Fibroblast of mammary gland (primary cell): ENCODE measurements around the gene SPG11.

Experiments used
- DNase-seq: peaks from one replicate; pipeline ENCODE4 v3.0.0-alpha.2; 2010; ENCODE audit warnings: low read depth
- H3K4me3 ChIP-seq: 2 replicates; pipeline ENCODE4 v1.5.1; 2011; ENCODE audit warnings: low read depth, mild to moderate bottlenecking, low read length, moderate library complexity; ENCODE audit not compliant: control insufficient read depth
- CTCF ChIP-seq: conservative IDR thresholded peaks from 2 replicates; pipeline ENCODE4 v1.5.1; 2011; ENCODE audit warnings: low read depth, low read length, inconsistent platforms; ENCODE audit not compliant: control insufficient read depth, insufficient read depth

Gene SPG11

GRCh38 chr15:44675911-44676310 lies 12.4 kb upstream of the SPG11 start:
- no peak overlapping the region for H3K4me3 ChIP-seq
- DNase-seq = no peak
- no peak for TF ChIP-seq CTCF

DNA sequence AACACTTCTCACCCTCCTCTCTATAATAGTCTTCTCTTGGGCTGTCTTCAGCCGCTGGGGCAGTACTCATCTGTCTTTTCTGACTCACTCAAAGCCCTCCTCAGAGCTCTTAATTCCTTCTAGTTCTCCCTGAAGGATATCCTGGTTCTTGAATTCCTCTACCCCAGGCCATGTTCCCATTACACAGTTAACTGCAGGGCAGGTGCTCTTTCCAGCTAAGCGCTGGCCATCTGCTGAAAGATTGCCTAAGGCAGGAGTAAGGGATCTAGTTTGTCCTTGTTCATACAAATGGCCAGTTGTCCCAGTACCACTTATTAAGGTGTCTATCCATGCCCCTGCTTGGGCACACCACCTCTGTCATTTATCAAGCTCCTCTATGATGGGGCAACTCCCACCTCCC lies 10.2 kb upstream of the SPG11 start:
- no peak for DNase-seq
- TF ChIP-seq CTCF = no peak
- H3K4me3 ChIP-seq = no peak overlapping the region

DNA sequence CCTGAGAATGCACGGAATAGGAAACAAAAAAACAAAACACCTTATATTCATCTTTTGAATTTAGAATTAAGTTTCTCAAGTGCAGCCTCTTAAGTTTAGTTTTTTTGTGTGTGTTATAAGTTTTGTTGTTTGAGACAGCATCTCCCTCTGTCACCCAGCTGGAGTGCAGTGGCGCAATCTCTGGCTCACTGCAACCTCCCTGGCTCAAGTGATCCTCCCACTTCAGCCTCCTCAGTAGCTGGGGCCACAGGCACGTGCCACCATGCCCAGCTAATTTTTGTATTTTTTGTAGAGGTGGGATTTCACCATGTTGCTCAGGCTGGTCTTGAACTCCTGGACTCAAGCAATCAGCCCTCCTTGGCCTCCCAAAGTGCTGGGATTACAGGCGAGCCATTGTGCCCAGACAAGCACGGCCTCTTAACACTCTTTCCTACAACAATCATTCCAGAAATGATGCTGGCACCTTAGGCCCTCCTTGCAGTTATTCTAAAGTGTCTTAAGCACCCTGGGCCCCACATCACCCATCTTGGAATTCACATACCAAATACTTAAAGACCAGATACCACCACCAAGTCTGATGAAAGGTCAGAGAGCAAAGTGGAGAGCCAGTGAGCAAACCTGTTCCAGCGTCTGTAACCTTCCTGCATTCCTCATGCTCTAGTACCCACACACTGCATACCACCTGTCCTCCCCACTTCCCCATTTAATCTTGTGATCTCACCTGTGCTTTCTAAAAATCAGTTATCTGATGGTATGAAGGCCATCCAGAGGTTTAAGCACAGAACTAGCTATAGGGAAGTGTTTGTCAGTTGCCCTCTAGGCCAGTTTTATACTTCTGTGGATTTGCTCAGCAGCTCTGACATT lies 6.9 kb upstream of the SPG11 start:
- no peak for TF ChIP-seq CTCF
- DNase-seq = no peak
- H3K4me3 ChIP-seq = no peak overlapping the region

- no peak for TF ChIP-seq CTCF
- H3K4me3 ChIP-seq = no peak overlapping the region
- no peak for DNase-seq
These were observed 5.5 kb upstream of the SPG11 start for GRCh38 chr15:44668921-44669320.

DNA sequence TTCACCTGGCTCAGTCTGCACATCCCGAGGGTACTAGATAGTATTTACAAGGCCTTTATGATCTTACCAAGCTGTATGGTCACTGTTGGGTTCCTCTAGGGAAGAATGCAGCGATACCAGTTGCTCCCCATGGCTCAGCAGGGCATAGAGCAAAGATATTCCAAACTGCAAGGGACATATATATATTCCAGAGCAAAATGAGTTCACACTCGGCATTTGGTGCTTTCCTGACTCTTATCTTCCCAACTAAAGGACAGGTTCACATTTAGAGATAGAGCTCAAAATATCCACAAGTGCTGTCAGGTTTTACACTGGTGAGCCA lies 3.5 kb upstream of the SPG11 start:
- no peak for TF ChIP-seq CTCF
- no peak for DNase-seq
- no peak overlapping the region for H3K4me3 ChIP-seq

- H3K4me3 ChIP-seq = no peak overlapping the region
- no peak for TF ChIP-seq CTCF
- no peak for DNase-seq
These were observed 3.0 kb upstream of the SPG11 start for GRCh38 chr15:44666210-44667038.
